A549 (cell line): ENCODE results near the gene NAV3. TPM values are rescaled to one million over a fixed set of nuclear protein-coding genes. Genes with fewer than 3 reads are reported as not detected.

Experiments
- ATAC-seq, 2 experiments: fragments of 200-7000 bp in 1 of 2; fragments of >200 bp in 1 of 2; cut with Nextera tagmentation in 1 of 2; cut with Tn5 transposase in 1 of 2; 3 replicates each; pipeline versions ENCODE4 v1.8.0 to v1.9.1; 2018 to 2020; ENCODE audit warnings: mild to moderate bottlenecking in 1 of 2, moderate library complexity in 1 of 2
- CTCF ChIA-PET: fragments of 300-600 bp; sonication (Branson Sonifier 250); formaldehyde crosslinking; extraction: SDS; loops from one replicate; lab custom pipeline; 2021; ENCODE audit warnings: antibody characterized with exemption, inconsistent platforms; lab: Yijun Ruan, JAX
- POLR2A ChIA-PET: fragments of 350-600 bp; formaldehyde crosslinking; extraction: SDS; loops from one replicate; lab custom pipeline; 2021; ENCODE audit warnings: antibody characterized with exemption, inconsistent platforms; lab: Yijun Ruan, JAX
- DNase-seq, 2 experiments: peaks; one replicate each; pipeline versions ENCODE4 v3.0.0 to v3.0.0-alpha.2; 2011 to 2016; ENCODE audit warnings: low read depth in 1 of 2, low spot score in 1 of 2
- FAIRE-seq: peaks from 2 replicates; lab custom pipeline; 2011; peaks lifted over from hg19 to GRCh38; lab: Jason Lieb, UNC
- H3K27ac ChIP-seq, 2 experiments: fragments of >200 bp; sonication (Bioruptor Twin); formaldehyde crosslinking; 3 replicates each; pipeline ENCODE4 v1.5.1; 2016 to 2017
- H3K4me1 ChIP-seq: fragments of >200 bp; sonication (Bioruptor Twin); formaldehyde crosslinking; 3 replicates; pipeline ENCODE4 v1.6.1; 2016
- H3K4me2 ChIP-seq: fragments of >200 bp; sonication (Bioruptor Twin); formaldehyde crosslinking; 3 replicates; pipeline ENCODE4 v1.6.1; 2016
- H3K4me3 ChIP-seq: fragments of >200 bp; sonication (Bioruptor Twin); formaldehyde crosslinking; 3 replicates; pipeline ENCODE4 v1.5.1; 2016
- H3K9me3 ChIP-seq: fragments of >200 bp; sonication (Bioruptor Twin); formaldehyde crosslinking; 3 replicates; pipeline ENCODE4 v1.6.1; 2016
- CBX2 ChIP-seq: fragments of 200-600 bp; sonication (generic); IDR thresholded peaks from 2 replicates; pipeline ENCODE4 v1.6.1; 2016; ENCODE audit warnings: low read depth, mild to moderate bottlenecking, borderline replicate concordance
- ESRRA ChIP-seq: fragments of 150-350 bp; IDR thresholded peaks from 2 replicates; pipeline ENCODE4 v1.6.1; 2014; ENCODE audit warnings: mild to moderate bottlenecking, low read length, borderline replicate concordance
- HOXB13 ChIP-seq: fragments of 250-450 bp; sonication (Bioruptor Pico); IDR thresholded peaks from 2 replicates; pipeline ENCODE4 v1.5.0; 2020; ENCODE audit warnings: low read depth, mild to moderate bottlenecking, moderate library complexity
- HOXB5 ChIP-seq: fragments of 250-450 bp; sonication (Bioruptor Pico); IDR thresholded peaks from 2 replicates; pipeline ENCODE4 v1.5.0; 2020; ENCODE audit warnings: mild to moderate bottlenecking, moderate library complexity
- NPAS2 ChIP-seq: fragments of 250-450 bp; sonication (Bioruptor Pico); IDR thresholded peaks from 2 replicates; pipeline ENCODE4 v1.8.0; 2022; ENCODE audit warnings: mild to moderate bottlenecking, moderate library complexity, borderline replicate concordance
- PHF8 ChIP-seq: fragments of 200-600 bp; sonication (generic); IDR thresholded peaks from 2 replicates; pipeline ENCODE4 v1.6.1; 2016; ENCODE audit warnings: low read depth, mild to moderate bottlenecking, antibody characterized with exemption, moderate library complexity, borderline replicate concordance
- POLR2A ChIP-seq: IDR thresholded peaks from 2 replicates; pipeline ENCODE4 v1.6.1; 2012; ENCODE audit warnings: mild to moderate bottlenecking, low read length
- RARB ChIP-seq: fragments of 250-450 bp; sonication (Bioruptor Pico); IDR thresholded peaks from 2 replicates; pipeline ENCODE4 v1.8.0; 2021; ENCODE audit warnings: mild to moderate bottlenecking, moderate library complexity
- RFX5 ChIP-seq: fragments of 450-650 bp; IDR thresholded peaks from 2 replicates; pipeline ENCODE4 v1.7.1; 2014; ENCODE audit warnings: antibody characterized with exemption, mild to moderate bottlenecking, moderate library complexity
- RNF2 ChIP-seq: fragments of 200-600 bp; sonication (generic); IDR thresholded peaks from 2 replicates; pipeline ENCODE4 v1.6.1; 2016; ENCODE audit warnings: low read depth, mild to moderate bottlenecking, antibody characterized with exemption, moderate library complexity, borderline replicate concordance
- SMC3 ChIP-seq: fragments of >200 bp; sonication (Bioruptor Twin); formaldehyde crosslinking; IDR thresholded peaks from 3 replicates; pipeline ENCODE4 v1.6.1; 2018; ENCODE audit warnings: inconsistent platforms
- SREBF2 ChIP-seq: fragments of 450-650 bp; IDR thresholded peaks from 2 replicates; pipeline ENCODE4 v1.6.1; 2014; ENCODE audit warnings: mild to moderate bottlenecking, moderate library complexity
- ZC3H11A ChIP-seq: fragments of 450-650 bp; IDR thresholded peaks from 2 replicates; pipeline ENCODE4 v1.6.1; 2014; ENCODE audit warnings: antibody characterized with exemption, mild to moderate bottlenecking
- ZNF302 ChIP-seq: fragments of 250-450 bp; sonication (Bioruptor Pico); IDR thresholded peaks from 2 replicates; pipeline ENCODE4 v1.9.0; 2021; ENCODE audit warnings: inconsistent platforms, mild to moderate bottlenecking, moderate library complexity
- WGBS: methylation state at CpG from one replicate; pipeline ENCODE4 v1.1.6; 2017; ENCODE audit errors: missing lambda C conversion rate; 5-methylcytosine and 5-hydroxymethylcytosine counted together
- polyA minus RNA-seq: library from RNA; depleted of rRNA, polyadenylated mRNA; stranded (reverse); fragments of >200 nt; gene quantifications from 2 replicates; pipeline ENCODE4 v1.2.3, GENCODE V29; 2011; rRNA and poly(A)+ RNA removed
- polyA plus RNA-seq, 4 experiments: library from polyadenylated mRNA; depleted of rRNA in 3 of 4; stranded (reverse); fragments of >200 nt; fragmentation: RNase III in 1 of 4; extraction: RNeasy Plus Mini Kit Qiagen cat#74134 plus additional on column Dnase treatment in 1 of 4; gene quantifications; 2 replicates in 3 of 4; 3 replicates in 1 of 4; pipeline ENCODE4 v1.2.3, GENCODE V29; 2011 to 2017
- TF ChIP-seq, protein P1 (sequence below): fragments of 250-450 bp; sonication (Bioruptor Pico); IDR thresholded peaks from 2 replicates; pipeline ENCODE4 v1.5.0; 2020; ENCODE audit warnings: low read depth, mild to moderate bottlenecking, moderate library complexity
- TF ChIP-seq, protein P2 (sequence below): fragments of >200 bp; sonication (Bioruptor Twin); formaldehyde crosslinking; IDR thresholded peaks from 3 replicates; pipeline ENCODE4 v1.6.1; 2016
- TF ChIP-seq, protein P3 (sequence below): fragments of >200 bp; sonication (Bioruptor Twin); formaldehyde crosslinking; IDR thresholded peaks from 3 replicates; pipeline ENCODE4 v1.5.1; 2016
- TF ChIP-seq, protein P4 (sequence below): IDR thresholded peaks from 2 replicates; pipeline ENCODE4 v1.6.1; 2012; ENCODE audit warnings: low read depth, borderline replicate concordance

Gene NAV3, protein sequence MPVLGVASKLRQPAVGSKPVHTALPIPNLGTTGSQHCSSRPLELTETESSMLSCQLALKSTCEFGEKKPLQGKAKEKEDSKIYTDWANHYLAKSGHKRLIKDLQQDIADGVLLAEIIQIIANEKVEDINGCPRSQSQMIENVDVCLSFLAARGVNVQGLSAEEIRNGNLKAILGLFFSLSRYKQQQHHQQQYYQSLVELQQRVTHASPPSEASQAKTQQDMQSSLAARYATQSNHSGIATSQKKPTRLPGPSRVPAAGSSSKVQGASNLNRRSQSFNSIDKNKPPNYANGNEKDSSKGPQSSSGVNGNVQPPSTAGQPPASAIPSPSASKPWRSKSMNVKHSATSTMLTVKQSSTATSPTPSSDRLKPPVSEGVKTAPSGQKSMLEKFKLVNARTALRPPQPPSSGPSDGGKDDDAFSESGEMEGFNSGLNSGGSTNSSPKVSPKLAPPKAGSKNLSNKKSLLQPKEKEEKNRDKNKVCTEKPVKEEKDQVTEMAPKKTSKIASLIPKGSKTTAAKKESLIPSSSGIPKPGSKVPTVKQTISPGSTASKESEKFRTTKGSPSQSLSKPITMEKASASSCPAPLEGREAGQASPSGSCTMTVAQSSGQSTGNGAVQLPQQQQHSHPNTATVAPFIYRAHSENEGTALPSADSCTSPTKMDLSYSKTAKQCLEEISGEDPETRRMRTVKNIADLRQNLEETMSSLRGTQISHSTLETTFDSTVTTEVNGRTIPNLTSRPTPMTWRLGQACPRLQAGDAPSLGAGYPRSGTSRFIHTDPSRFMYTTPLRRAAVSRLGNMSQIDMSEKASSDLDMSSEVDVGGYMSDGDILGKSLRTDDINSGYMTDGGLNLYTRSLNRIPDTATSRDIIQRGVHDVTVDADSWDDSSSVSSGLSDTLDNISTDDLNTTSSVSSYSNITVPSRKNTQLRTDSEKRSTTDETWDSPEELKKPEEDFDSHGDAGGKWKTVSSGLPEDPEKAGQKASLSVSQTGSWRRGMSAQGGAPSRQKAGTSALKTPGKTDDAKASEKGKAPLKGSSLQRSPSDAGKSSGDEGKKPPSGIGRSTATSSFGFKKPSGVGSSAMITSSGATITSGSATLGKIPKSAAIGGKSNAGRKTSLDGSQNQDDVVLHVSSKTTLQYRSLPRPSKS (N-terminal part only)
- 9.7 and 10.0 TPM in 2 replicates for polyA plus RNA-seq (2011; rRNA removed)
- 2.6 and 3.3 TPM in 2 replicates for polyA plus RNA-seq (2012; cell fraction: cytosol; rRNA removed)
- 3.6 and 3.8 TPM in 2 replicates for polyA plus RNA-seq (2012; cell fraction: nucleus; rRNA removed)
- polyA plus RNA-seq (2017; fragmentation: RNase III; extraction: RNeasy Plus Mini Kit Qiagen cat#74134 plus additional on column Dnase treatment), result 8.6 to 12.8 TPM (median 9.9 TPM) in 3 replicates
- polyA minus RNA-seq, result 35.3 and 41.9 TPM in 2 replicates

DNA sequence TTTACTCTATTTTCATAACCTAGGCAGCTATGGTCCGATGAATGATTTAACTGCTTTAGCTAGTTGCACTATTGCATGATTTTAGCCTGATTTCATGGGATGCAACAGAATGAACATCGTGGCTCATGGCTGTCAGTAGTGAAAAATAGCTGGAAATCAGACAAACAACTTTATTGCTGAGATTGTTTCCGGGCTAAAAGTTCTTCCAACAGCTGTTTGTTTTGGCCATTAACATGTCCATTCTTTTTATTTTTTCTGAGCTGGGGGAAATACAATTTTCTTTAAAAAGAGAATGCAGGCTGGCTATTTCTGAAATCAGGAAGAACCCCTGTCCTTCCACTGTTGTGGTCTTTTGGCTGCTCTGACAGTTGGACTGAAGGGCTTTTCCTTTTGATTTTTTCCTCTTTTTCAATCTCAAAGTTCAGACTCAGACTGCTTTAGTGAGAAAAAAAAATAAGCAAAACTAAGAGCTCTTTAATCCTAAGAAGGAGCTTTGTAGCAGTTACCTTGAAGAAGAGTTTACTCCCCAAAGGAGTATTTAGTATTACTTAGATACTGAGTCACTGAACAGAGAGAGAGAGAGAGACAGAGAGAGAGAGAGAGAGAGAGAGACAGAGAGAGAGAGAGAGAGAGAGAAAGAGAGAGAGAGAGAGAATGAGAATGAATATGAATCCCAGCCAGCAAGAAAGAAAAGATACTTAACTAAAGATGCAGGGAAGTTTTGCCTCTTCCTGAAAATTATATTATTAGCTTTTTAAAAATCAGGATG lies at the start of gene NAV3:
TSS of gene NAV3 (plus strand) at position 312 of the 769 bp plus-strand sequence. CDS start 568 bp downstream, outside the sequence.
- H3K9me3 ChIP-seq, result no peaks in the 10 kb centered on the region
- no peak within 1 kb of the TSS for H3K4me2 ChIP-seq
- no peak within 1 kb of the TSS for H3K4me3 ChIP-seq
- no peak for FAIRE-seq
- POLR2A ChIA-PET, result no interaction called here
- DNase-seq, result no peak
- WGBS, result 24% methylated on average over 3 of the region's 3 CpGs
- CTCF ChIA-PET, result no interaction called here
- no peak for TF ChIP-seq SMC3
- TF ChIP-seq NPAS2, result no peak
- TF ChIP-seq, protein P1, sequence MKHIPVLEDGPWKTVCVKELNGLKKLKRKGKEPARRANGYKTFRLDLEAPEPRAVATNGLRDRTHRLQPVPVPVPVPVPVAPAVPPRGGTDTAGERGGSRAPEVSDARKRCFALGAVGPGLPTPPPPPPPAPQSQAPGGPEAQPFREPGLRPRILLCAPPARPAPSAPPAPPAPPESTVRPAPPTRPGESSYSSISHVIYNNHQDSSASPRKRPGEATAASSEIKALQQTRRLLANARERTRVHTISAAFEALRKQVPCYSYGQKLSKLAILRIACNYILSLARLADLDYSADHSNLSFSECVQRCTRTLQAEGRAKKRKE (CRISPR knock-in tag), result no peak
- TF ChIP-seq ZC3H11A, result no peak
- TF ChIP-seq, protein P2, sequence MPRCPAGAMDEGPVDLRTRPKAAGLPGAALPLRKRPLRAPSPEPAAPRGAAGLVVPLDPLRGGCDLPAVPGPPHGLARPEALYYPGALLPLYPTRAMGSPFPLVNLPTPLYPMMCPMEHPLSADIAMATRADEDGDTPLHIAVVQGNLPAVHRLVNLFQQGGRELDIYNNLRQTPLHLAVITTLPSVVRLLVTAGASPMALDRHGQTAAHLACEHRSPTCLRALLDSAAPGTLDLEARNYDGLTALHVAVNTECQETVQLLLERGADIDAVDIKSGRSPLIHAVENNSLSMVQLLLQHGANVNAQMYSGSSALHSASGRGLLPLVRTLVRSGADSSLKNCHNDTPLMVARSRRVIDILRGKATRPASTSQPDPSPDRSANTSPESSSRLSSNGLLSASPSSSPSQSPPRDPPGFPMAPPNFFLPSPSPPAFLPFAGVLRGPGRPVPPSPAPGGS, result no peak
- no peak for TF ChIP-seq RARB (CRISPR knock-in tag)
- no peak for TF ChIP-seq CBX2
- no peak for TF ChIP-seq HOXB13 (CRISPR knock-in tag)
- TF ChIP-seq, protein P3, sequence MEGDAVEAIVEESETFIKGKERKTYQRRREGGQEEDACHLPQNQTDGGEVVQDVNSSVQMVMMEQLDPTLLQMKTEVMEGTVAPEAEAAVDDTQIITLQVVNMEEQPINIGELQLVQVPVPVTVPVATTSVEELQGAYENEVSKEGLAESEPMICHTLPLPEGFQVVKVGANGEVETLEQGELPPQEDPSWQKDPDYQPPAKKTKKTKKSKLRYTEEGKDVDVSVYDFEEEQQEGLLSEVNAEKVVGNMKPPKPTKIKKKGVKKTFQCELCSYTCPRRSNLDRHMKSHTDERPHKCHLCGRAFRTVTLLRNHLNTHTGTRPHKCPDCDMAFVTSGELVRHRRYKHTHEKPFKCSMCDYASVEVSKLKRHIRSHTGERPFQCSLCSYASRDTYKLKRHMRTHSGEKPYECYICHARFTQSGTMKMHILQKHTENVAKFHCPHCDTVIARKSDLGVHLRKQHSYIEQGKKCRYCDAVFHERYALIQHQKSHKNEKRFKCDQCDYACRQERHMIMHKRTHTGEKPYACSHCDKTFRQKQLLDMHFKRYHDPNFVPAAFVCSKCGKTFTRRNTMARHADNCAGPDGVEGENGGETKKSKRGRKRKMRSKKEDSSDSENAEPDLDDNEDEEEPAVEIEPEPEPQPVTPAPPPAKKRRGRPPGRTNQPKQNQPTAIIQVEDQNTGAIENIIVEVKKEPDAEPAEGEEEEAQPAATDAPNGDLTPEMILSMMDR, result no peak
- TF ChIP-seq, protein P4, sequence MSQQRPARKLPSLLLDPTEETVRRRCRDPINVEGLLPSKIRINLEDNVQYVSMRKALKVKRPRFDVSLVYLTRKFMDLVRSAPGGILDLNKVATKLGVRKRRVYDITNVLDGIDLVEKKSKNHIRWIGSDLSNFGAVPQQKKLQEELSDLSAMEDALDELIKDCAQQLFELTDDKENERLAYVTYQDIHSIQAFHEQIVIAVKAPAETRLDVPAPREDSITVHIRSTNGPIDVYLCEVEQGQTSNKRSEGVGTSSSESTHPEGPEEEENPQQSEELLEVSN, result no peak
- TF ChIP-seq SREBF2, result no peak
- no peak for TF ChIP-seq RFX5
- TF ChIP-seq ZNF302 (CRISPR knock-in tag), result no peak
- TF ChIP-seq PHF8, result no peak
- ATAC-seq, result no peak
- no peaks in the 10 kb centered on the region for H3K4me1 ChIP-seq
- no peak within 1 kb of the TSS for H3K27ac ChIP-seq

DNA sequence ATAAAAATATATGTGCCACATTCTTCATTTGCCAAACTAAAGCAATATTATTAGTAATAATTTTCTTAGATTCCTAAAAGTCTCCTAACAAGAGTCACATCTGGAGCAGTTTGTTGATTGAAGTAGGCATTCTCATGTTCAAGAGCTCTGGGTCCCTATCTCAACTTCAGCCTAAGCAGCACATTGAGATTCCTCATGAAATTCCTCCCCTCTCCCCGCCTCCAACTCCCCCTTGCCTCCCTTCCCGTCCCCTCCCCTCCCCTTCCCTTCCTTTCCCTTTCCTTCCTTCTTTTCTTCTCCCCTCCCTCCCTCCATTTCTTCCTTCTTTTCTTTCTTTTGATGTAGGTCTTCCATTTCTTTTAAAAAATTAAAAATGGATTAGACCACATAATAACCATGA lies 48.7 kb upstream of the NAV3 start:
- CTCF ChIA-PET, result no interaction called here
- POLR2A ChIA-PET, result no interaction called here
- Histone ChIP-seq H3K9me3 (no peaks in the 10 kb centered on the region), H3K4me2 (no peak overlapping the region), H3K4me3 (no peak overlapping the region), H3K4me1 (no peaks in the 10 kb centered on the region), H3K27ac (no peak overlapping the region)
- FAIRE-seq (no peak), ATAC-seq (no peak), DNase-seq (no peak)
- no peak for TF ChIP-seq ESRRA
- no peak for TF ChIP-seq POLR2A
- no peak for TF ChIP-seq RNF2
- no peak for TF ChIP-seq HOXB5 (CRISPR knock-in tag)
- WGBS, result 0% methylated on average over 1 of the region's 2 CpGs
